ENCODE results near the gene MMS19. TPM values are rescaled to one million over a fixed set of nuclear protein-coding genes. Genes with fewer than 3 reads are reported as not detected.

The MMS19 gene
- total RNA-seq, 1 experiment from 2014 or later = 70.6 TPM

GRCh38 chr10:97510686-97511085, 12.5 kb upstream of the MMS19 start:
- Histone ChIP-seq H3K4me3 (ENCODE audit: low read depth, low read length, poor library complexity, severe bottlenecking) (no peak overlapping the region), H3K27me3 (replicated peaks; ENCODE audit: insufficient read depth, low read depth, low read length, poor library complexity) (no peaks in the 10 kb centered on the region), H3K4me1 (ENCODE audit: insufficient read depth, low read length, poor library complexity, severe bottlenecking) (no peaks in the 10 kb centered on the region), H3K36me3 (ENCODE audit: insufficient read depth, low read length, poor library complexity, severe bottlenecking) (no peaks in the 10 kb centered on the region), H3K9me3 (ENCODE audit: low read depth, low read length, poor library complexity, severe bottlenecking) (no peaks in the 10 kb centered on the region), H3K27ac (ENCODE audit: low read depth, low read length, poor library complexity, severe bottlenecking) (no peak overlapping the region)
- ChIA-PET POLR2A (ENCODE audit: low non-redundant PET) (no interaction called here), CTCF (no interaction called here)
- TF ChIP-seq EZH2 (IDR thresholded peaks at IDR 0.05; ENCODE audit: borderline replicate concordance, low read depth, low read length, poor library complexity, severe bottlenecking) (no peak), CTCF (conservative IDR thresholded peaks at IDR 0.05; ENCODE audit: low read depth, low read length) (no peak)
- intact Hi-C loops (cut with micrococcal nuclease; ENCODE audit: unreplicated experiment) = no loop called here
- DNase-seq (ENCODE audit: low spot score) = no peak
- no TSS peak for BruUV-seq (replicated peaks)

- CTCF ChIA-PET = no interaction called here
- intact Hi-C loops (cut with micrococcal nuclease; ENCODE audit: unreplicated experiment) = no loop called here
- no peaks in the 10 kb centered on the region for H3K9me3 ChIP-seq (ENCODE audit: low read depth, low read length, poor library complexity, severe bottlenecking)
- H3K27ac ChIP-seq (ENCODE audit: low read depth, low read length, poor library complexity, severe bottlenecking) = no peak overlapping the region
- POLR2A ChIA-PET (ENCODE audit: low non-redundant PET) = no interaction called here
- no peak overlapping the region for H3K4me3 ChIP-seq (ENCODE audit: low read depth, low read length, poor library complexity, severe bottlenecking)
- no peaks in the 10 kb centered on the region for H3K4me1 ChIP-seq (ENCODE audit: insufficient read depth, low read length, poor library complexity, severe bottlenecking)
- no peaks in the 10 kb centered on the region for H3K36me3 ChIP-seq (ENCODE audit: insufficient read depth, low read length, poor library complexity, severe bottlenecking)
- H3K27me3 ChIP-seq (replicated peaks; ENCODE audit: insufficient read depth, low read depth, low read length, poor library complexity) = no peaks in the 10 kb centered on the region
- no peak for TF ChIP-seq CTCF (conservative IDR thresholded peaks at IDR 0.05; ENCODE audit: low read depth, low read length)
- no peak for TF ChIP-seq EZH2 (IDR thresholded peaks at IDR 0.05; ENCODE audit: borderline replicate concordance, low read depth, low read length, poor library complexity, severe bottlenecking)
- BruUV-seq (replicated peaks) = no TSS peak
- DNase-seq (ENCODE audit: low spot score) = no peak
These were observed 11.0 kb upstream of the MMS19 start for GRCh38 chr10:97509120-97509680.

GRCh38 chr10:97508342-97508741, 10.1 kb upstream of the MMS19 start:
- Histone ChIP-seq H3K27ac (ENCODE audit: low read depth, low read length, poor library complexity, severe bottlenecking) (no peak overlapping the region), H3K4me3 (ENCODE audit: low read depth, low read length, poor library complexity, severe bottlenecking) (no peak overlapping the region), H3K9me3 (ENCODE audit: low read depth, low read length, poor library complexity, severe bottlenecking) (no peaks in the 10 kb centered on the region), H3K4me1 (ENCODE audit: insufficient read depth, low read length, poor library complexity, severe bottlenecking) (no peaks in the 10 kb centered on the region), H3K27me3 (replicated peaks; ENCODE audit: insufficient read depth, low read depth, low read length, poor library complexity) (no peaks in the 10 kb centered on the region), H3K36me3 (ENCODE audit: insufficient read depth, low read length, poor library complexity, severe bottlenecking) (no peaks in the 10 kb centered on the region)
- POLR2A ChIA-PET (ENCODE audit: low non-redundant PET) = no interaction called here
- no TSS peak for BruUV-seq (replicated peaks)
- intact Hi-C loops (cut with micrococcal nuclease; ENCODE audit: unreplicated experiment) = no loop called here
- TF ChIP-seq EZH2 (IDR thresholded peaks at IDR 0.05; ENCODE audit: borderline replicate concordance, low read depth, low read length, poor library complexity, severe bottlenecking) (no peak), CTCF (conservative IDR thresholded peaks at IDR 0.05; ENCODE audit: low read depth, low read length) (no peak)
- no peak for DNase-seq (ENCODE audit: low spot score)
- CTCF ChIA-PET = no interaction called here

All from A673 (cell line).